Endothelial cell of umbilical vein (primary cell): ENCODE results near the gene FGFR1OP2. TPM values are rescaled to one million over a fixed set of nuclear protein-coding genes. Genes with fewer than 3 reads are reported as not detected.

Source experiments
- BruUV-seq: library from RNA; stranded (reverse); fragments of 400-500 nt; replicated peaks from 2 replicates; lab custom pipeline; 2021; lab: Mats Ljungman, UMichigan
- CTCF ChIA-PET: fragments of 300-600, 350-600 bp; sonication (Branson Sonifier 250); formaldehyde crosslinking; loops from one replicate; lab custom pipeline; 2021; ENCODE audit warnings: antibody characterized with exemption, inconsistent platforms; lab: Charles Lee
- POLR2A ChIA-PET: fragments of 300-600, 350-600 bp; sonication (Branson Sonifier 250); formaldehyde crosslinking; loops from one replicate; lab custom pipeline; 2021; ENCODE audit warnings: antibody characterized with exemption, inconsistent platforms; lab: Charles Lee
- DNase-seq: peaks from one replicate; pipeline ENCODE4 v3.0.0-alpha.2; 2011; ENCODE audit warnings: low read depth, low spot score
- FAIRE-seq: peaks from 2 replicates; lab custom pipeline; 2011; peaks lifted over from hg19 to GRCh38; lab: Jason Lieb, UNC
- H2AFZ ChIP-seq: 2 replicates; pipeline ENCODE4 v1.6.0; 2012; ENCODE audit warnings: low read depth, low read length, control low read depth, inconsistent platforms
- H3K27ac ChIP-seq: 2 replicates; pipeline ENCODE4 v1.5.1; 2011; ENCODE audit warnings: low read depth, mild to moderate bottlenecking, control low read depth, low read length, moderate library complexity; ENCODE audit not compliant: insufficient read depth
- H3K27me3 ChIP-seq, 2 experiments: 2 replicates each; pipeline versions ENCODE4 v1.6.0 to v1.6.1; 2011; ENCODE audit warnings: low read length in 2 of 2, mixed read lengths in 1 of 2; ENCODE audit not compliant: control insufficient read depth in 2 of 2, insufficient read depth in 2 of 2
- H3K36me3 ChIP-seq, 2 experiments: 2 replicates in 1 of 2; 3 replicates in 1 of 2; pipeline ENCODE4 v1.5.1; 2011; ENCODE audit warnings: low read length in 2 of 2, mild to moderate bottlenecking in 1 of 2, moderate library complexity in 1 of 2; ENCODE audit not compliant: control insufficient read depth in 2 of 2, insufficient read depth in 2 of 2; ENCODE audit errors: extremely low read depth in 1 of 2
- H3K4me1 ChIP-seq: 3 replicates; pipeline ENCODE4 v1.5.1; 2011; ENCODE audit warnings: mild to moderate bottlenecking, low read length; ENCODE audit not compliant: control insufficient read depth, insufficient read depth; ENCODE audit errors: extremely low read depth
- H3K4me2 ChIP-seq: 2 replicates; pipeline ENCODE4 v1.6.1; 2011; ENCODE audit warnings: low read length, control low read depth, mixed read lengths; ENCODE audit not compliant: insufficient read depth
- H3K4me3 ChIP-seq, 3 experiments: fragments of 200-600 bp in 1 of 3; sonication (generic), shearing (Covaris generic) in 1 of 3; replicated peaks in 1 of 3; 2 replicates each; pipeline ENCODE4 v1.5.1; 2011 to 2016; ENCODE audit warnings: control low read depth in 3 of 3, low read length in 3 of 3, mild to moderate bottlenecking in 2 of 3, inconsistent platforms in 1 of 3, low read depth in 1 of 3, moderate library complexity in 1 of 3; ENCODE audit not compliant: insufficient read depth in 1 of 3
- H3K79me2 ChIP-seq: 2 replicates; pipeline ENCODE4 v1.6.0; 2012; ENCODE audit warnings: low read length, inconsistent platforms; ENCODE audit not compliant: control insufficient read depth, insufficient read depth
- H3K9ac ChIP-seq: replicated peaks from 2 replicates; pipeline ENCODE3; 2011; ENCODE audit warnings: low read length, control low read depth; ENCODE audit not compliant: insufficient read depth; ENCODE audit errors: extremely low read depth
- H3K9me1 ChIP-seq: replicated peaks from 3 replicates; pipeline ENCODE4 v1.6.0; 2011; ENCODE audit warnings: mild to moderate bottlenecking, low read length; ENCODE audit not compliant: control insufficient read depth, insufficient read depth; ENCODE audit errors: extremely low read depth
- H3K9me3 ChIP-seq: replicated peaks from 2 replicates; pipeline ENCODE4 v1.5.1; 2012; ENCODE audit warnings: low read length, inconsistent platforms; ENCODE audit not compliant: control insufficient read depth, insufficient read depth
- H4K20me1 ChIP-seq: replicated peaks from 2 replicates; pipeline ENCODE3; 2011; ENCODE audit warnings: mild to moderate bottlenecking, low read length; ENCODE audit not compliant: control insufficient read depth, insufficient read depth; ENCODE audit errors: extremely low read depth
- EZH2 ChIP-seq: IDR thresholded peaks from 2 replicates; pipeline ENCODE4 v1.6.1; 2012; ENCODE audit warnings: borderline replicate concordance, low read depth, mild to moderate bottlenecking, moderate library complexity, low read length, inconsistent platforms; ENCODE audit not compliant: severe bottlenecking
- FOS ChIP-seq: IDR thresholded peaks from 2 replicates; pipeline ENCODE4 v1.6.1; 2011; ENCODE audit warnings: mild to moderate bottlenecking, low read length, moderate library complexity, borderline replicate concordance; ENCODE audit not compliant: insufficient read depth
- GATA2 ChIP-seq: IDR thresholded peaks from 2 replicates; pipeline ENCODE4 v1.7.0; 2011; ENCODE audit warnings: low read depth, mild to moderate bottlenecking, moderate library complexity, mixed read lengths, low read length; ENCODE audit not compliant: insufficient read length, insufficient read depth
- JUN ChIP-seq: IDR thresholded peaks from 2 replicates; pipeline ENCODE4 v1.6.1; 2011; ENCODE audit warnings: borderline replicate concordance, low read depth; ENCODE audit not compliant: insufficient read length, insufficient read depth
- MYC ChIP-seq: IDR thresholded peaks from one replicate; pipeline ENCODE4 v1.6.1; 2011; ENCODE audit warnings: mild to moderate bottlenecking, low read depth, low read length
- POLR2A ChIP-seq: IDR thresholded peaks from 2 replicates; pipeline ENCODE4 v1.6.1; 2012; ENCODE audit warnings: low read depth, mild to moderate bottlenecking, control low read depth, low read length
- POLR2AphosphoS5 ChIP-seq: IDR thresholded peaks from 2 replicates; pipeline ENCODE4 v1.6.1; 2012; ENCODE audit warnings: low read depth, mild to moderate bottlenecking, control low read depth, low read length, moderate library complexity; ENCODE audit not compliant: insufficient read depth
- dilution Hi-C: fragments of 300-500 bp; cut with MboI; formaldehyde crosslinking; loops from one replicate; pipeline ENCODE4 v1.15.0; 2019; ENCODE audit warnings: low sequenced_read_pairs; ENCODE audit not compliant: extremely low pct_ligation_motif_present
- intact Hi-C: fragments of 100-400 bp; cut with micrococcal nuclease; formaldehyde crosslinking; loops from one replicate; pipeline ENCODE4 v1.10.0; 2022
- polyA plus RNA-seq, 4 experiments: library from polyadenylated mRNA; depleted of rRNA in 3 of 4; stranded (reverse) in 3 of 4; unstranded in 1 of 4; fragments of >200 nt; gene quantifications; 2 replicates each; pipeline versions ENCODE4 v1.2.1 to v1.2.3, GENCODE V29; 2011 to 2012; ENCODE audit warnings: missing spikeins in 1 of 4
- total RNA-seq: library from RNA; stranded (reverse); gene quantifications from 2 replicates; pipeline ENCODE4 v1.2.3, GENCODE V29; 2021
- TF ChIP-seq, protein P1 (sequence below), 2 donors: IDR thresholded peaks; 1 replicate in 1 of 2; 2 replicates in 1 of 2; pipeline ENCODE4 v1.5.1; 2011; ENCODE audit warnings: low read length in 2 of 2, mild to moderate bottlenecking in 2 of 2, moderate library complexity in 2 of 2, control low read depth in 1 of 2, inconsistent platforms in 1 of 2, low read depth in 1 of 2; ENCODE audit not compliant: insufficient read depth in 1 of 2; ENCODE audit errors: extremely low read depth in 1 of 2
- TF ChIP-seq, protein P2 (sequence below): IDR thresholded peaks from 2 replicates; pipeline ENCODE4 v1.6.1; 2011; ENCODE audit not compliant: insufficient read depth, insufficient read length

FGFR1OP2 gene
- total and polyA plus RNA-seq, 2 donors (not counting 3 experiments of a cell fraction or from before 2014, with no cell fraction given) = 22.7 to 49.3 TPM

DNA sequence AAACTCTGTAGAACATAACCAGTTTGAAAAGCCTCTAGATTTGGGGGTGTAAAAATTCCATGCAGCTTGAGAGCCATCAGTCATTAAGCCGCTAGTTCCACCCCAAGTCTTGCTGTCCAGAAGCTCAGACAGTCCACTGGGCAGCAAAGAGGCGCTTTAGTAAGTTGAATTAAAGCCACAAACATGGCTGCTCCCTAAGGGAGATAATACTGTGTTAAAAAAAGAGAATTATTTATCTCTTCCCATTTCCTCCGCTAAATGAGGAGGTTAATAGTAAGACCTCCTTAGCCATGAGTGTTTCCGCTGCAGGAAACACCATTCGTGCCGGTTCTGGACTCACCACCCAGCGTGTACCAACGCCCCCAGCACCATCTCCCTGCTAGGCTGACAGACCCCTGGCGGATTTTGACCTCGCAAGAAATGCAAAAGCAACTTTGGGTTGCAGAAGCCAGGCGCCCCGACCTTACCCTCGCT is 75.4 kb downstream of the FGFR1OP2 start:
- no TSS peak for BruUV-seq
- FAIRE-seq = peak; percentile 50
- peak overlapping the region; percentile 80 for H3K4me2 ChIP-seq
- no peaks in the 10 kb centered on the region for H3K9me3 ChIP-seq
- DNase-seq = peak; percentile 55
- H3K27ac ChIP-seq = peak overlapping the region; percentile 2
- TF ChIP-seq GATA2 = no peak
- TF ChIP-seq MYC = no peak
- no peak for TF ChIP-seq POLR2AphosphoS5
- TF ChIP-seq EZH2 = no peak
- TF ChIP-seq, protein P1, sequence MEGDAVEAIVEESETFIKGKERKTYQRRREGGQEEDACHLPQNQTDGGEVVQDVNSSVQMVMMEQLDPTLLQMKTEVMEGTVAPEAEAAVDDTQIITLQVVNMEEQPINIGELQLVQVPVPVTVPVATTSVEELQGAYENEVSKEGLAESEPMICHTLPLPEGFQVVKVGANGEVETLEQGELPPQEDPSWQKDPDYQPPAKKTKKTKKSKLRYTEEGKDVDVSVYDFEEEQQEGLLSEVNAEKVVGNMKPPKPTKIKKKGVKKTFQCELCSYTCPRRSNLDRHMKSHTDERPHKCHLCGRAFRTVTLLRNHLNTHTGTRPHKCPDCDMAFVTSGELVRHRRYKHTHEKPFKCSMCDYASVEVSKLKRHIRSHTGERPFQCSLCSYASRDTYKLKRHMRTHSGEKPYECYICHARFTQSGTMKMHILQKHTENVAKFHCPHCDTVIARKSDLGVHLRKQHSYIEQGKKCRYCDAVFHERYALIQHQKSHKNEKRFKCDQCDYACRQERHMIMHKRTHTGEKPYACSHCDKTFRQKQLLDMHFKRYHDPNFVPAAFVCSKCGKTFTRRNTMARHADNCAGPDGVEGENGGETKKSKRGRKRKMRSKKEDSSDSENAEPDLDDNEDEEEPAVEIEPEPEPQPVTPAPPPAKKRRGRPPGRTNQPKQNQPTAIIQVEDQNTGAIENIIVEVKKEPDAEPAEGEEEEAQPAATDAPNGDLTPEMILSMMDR (IDR thresholded peaks at IDR 0.05; ENCODE audit: extremely low read depth in 1 of 2, insufficient read depth in 1 of 2, low read depth in 1 of 2, low read length in 2 of 2) = no peak
- TF ChIP-seq, protein P2, sequence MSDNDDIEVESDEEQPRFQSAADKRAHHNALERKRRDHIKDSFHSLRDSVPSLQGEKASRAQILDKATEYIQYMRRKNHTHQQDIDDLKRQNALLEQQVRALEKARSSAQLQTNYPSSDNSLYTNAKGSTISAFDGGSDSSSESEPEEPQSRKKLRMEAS = no peak
- TF ChIP-seq POLR2A = no peak
- TF ChIP-seq JUN = no peak
- TF ChIP-seq FOS = no peak
- H3K79me2 ChIP-seq = peaks cover 15% of the 10 kb centered on the region
- H2AFZ ChIP-seq = peak overlapping the region; percentile 82
- intact Hi-C loops (loop anchor here (1.0 to 10.0 kb wide), 6 partner anchors 75 to 689 kb away; partner anchors contain the start of gene FGFR1OP2), dilution Hi-C loops (no loop called here)
- peaks cover 11% of the 10 kb centered on the region for H3K4me1 ChIP-seq
- ChIA-PET POLR2A (interaction anchor here (0.7 kb wide), 1 partner anchor 244 kb away, joined by 5 read pairs; no protein-coding TSS in a partner anchor), CTCF (interaction anchor here (0.6 to 4.8 kb wide), 16 partner anchors 10 to 318 kb away, joined by 3 to 268 read pairs (median 4); partner anchors contain the start of gene ITPR2)
- no peaks in the 10 kb centered on the region for H3K9me1 ChIP-seq
- H3K9ac ChIP-seq = peak overlapping the region; percentile 85
- peaks cover 0 to 3% of the 10 kb centered on the region in 2 experiments for H3K36me3 ChIP-seq
- no peaks in the 10 kb centered on the region for H4K20me1 ChIP-seq
- no peaks in the 10 kb centered on the region for H3K27me3 ChIP-seq
- H3K4me3 ChIP-seq = peak overlapping the region; percentile 48 to 89 (median 65)
